NCI-H748 treated with DMSO at 0.1 percent for 48 hours (cell line): ENCODE results near the gene NOP56.
A peak's percentile ranks its signal among the peaks of the same experiment; 100 is the strongest.
"Not testable (repeated sequence)": the region's sequence is repeated elsewhere in the genome, so short reads cannot be mapped to it uniquely, and the experiment has no call there.

Experiments used
- DNase-seq: peaks from one replicate; lab custom pipeline; 2025; lab: John Stamatoyannopoulos, UW

NOP56 gene

GRCh38 chr20:2688041-2688591 lies 35.7 kb downstream of the NOP56 start:
- DNase-seq: peak; percentile 68

DNA sequence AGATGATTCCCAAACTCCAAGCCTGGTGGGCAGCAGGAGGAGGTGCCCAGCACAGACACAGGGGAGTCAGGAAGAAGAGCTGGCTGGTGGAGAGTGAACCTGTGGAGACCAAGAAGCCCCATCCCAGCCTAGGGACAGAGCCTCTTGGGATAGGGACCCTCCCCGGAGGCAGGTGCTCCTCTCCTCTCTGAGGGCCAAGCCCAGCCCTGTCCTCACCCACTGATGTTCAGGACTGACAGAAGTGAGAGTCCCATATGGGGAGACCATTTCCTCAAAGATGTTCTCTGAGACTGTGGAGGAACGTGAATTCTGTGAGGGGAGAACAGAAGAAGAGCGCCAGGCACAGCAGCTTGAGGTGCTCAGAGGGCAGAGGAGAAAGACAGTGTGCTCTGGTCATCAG lies 37.8 kb downstream of the NOP56 start:
- no peak for DNase-seq

GRCh38 chr20:2690718-2691117 lies 38.3 kb downstream of the NOP56 start:
- no peak for DNase-seq

GRCh38 chr20:2691127-2691526 lies 38.7 kb downstream of the NOP56 start:
- no peak for DNase-seq

DNA sequence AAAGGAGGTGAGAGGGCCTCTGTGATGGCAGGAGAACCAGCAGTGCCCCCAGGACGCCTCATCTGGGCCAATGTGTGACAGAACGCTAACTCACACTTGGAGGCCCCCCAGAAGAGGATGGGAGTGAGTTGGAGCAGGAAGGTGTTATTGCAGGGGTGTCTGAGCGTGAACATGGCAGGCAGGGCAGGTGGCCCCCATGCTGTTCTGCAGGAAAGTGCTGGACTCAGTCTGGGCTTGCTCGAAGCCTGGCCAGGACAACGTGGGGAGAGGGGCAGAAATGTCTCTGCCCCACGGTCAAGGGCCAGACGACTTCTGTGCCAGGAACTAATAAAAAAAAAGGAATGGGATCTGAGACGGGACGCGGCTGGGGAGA lies 39.2 kb downstream of the NOP56 start:
- DNase-seq: no peak

- peak; percentile 19 for DNase-seq
Observed at GRCh38 chr20:2692036-2692885, 39.8 kb downstream of the NOP56 start, which contains the start of gene EBF4. TSS of gene EBF4 (plus strand) at chr20:2692780. CDS start at chr20:2693646, 866 bp downstream.

DNA sequence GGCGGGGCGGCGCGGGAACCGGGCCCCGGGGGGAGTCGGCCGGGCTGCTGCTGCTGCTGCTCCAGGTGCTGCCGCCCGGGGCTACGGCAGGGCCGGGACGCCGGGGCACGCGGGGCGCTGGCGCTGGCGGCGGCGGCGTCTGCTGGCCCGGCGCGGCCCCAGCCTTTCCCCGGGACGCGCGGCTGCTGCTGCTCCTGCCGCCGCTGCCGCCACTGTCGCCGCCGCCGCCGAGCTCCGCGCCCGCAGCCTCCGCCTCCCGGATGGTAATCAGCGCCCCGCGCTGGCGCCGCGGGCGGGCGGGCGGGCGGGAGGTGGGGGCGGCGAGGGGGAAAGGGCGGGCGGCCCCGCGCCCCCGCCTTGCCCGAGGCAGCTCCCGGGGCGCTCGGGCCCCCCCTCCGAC lies 40.5 kb downstream of the NOP56 start:
- DNase-seq: no peak

DNA sequence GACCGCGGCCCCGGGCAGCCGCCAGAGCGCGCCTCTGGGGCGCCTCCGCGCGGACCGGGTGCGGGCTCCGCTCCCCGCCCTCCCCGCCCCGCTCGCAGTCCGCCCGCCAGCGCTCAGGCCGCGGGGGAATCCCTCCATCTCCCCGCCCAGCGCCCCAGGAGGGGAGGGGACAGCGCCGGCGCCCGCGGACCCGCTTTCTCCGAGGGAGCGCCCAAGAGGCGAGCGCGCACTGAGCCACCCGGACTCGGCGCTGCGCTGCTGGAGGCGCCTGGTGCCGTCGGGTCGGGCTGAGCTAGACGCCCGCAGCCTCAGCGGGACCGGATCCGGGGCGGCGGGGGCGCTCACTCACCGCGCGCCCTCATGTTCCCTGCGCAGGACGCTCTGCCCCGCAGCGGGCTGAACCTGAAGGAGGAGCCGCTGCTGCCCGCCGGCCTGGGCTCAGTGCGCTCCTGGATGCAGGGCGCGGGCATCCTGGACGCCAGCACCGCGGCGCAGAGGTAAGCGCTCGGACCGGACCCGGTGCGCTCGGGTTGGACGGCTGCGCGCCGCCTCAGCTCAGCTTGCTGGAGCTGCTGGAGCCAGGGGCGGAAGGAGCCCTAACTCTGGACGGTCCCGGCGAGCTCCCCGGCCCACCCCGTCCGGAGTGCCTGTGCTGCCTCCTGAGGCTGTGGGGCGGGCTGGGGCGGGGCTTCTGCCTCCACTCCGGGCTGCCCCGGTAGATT lies 41.0 kb downstream of the NOP56 start:
- DNase-seq: no peak

DNA sequence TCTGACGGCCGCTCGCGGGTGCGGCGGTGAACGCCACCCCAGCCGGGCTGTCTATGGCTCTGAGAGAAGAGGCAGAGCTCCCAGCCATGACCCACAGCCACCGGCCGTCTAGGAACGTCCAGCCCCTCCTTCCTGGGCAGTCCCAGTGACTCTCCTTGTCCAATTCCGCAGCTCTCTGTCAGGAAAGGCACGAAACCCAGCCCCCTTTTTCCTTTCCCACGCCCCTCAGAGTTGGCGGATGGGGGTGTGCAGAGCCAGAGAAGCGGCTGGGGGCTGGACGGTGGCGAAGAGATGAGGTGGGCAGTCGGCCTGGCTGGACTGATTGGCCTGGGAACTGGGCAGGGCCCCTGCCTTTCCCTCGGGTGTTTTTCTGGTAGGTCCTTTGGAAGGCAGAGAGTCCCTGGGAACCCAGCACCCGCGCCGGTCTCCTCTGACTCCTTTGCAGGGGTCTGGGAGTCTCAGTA lies 41.6 kb downstream of the NOP56 start:
- DNase-seq: peak; percentile 6

DNA sequence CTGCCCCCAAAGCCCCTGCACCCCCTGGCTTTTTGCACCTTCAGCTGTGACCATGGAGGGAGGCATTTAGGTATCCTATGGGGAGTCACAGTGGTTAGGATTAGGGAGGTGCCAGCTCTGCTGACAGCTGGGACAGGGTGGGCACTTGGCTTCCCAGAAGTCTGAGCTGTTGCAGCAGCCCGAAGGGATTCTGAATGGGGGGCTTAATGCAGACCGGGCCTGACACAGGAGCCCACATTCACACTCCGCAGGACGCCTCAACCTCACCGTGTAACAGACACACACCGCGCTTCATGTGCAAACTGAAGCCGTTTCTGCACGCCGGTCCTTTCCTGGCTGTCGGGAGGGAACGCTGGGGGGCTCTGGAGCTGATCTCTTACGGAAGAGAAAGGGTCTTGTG lies 42.1 kb downstream of the NOP56 start:
- DNase-seq: no peak

DNA sequence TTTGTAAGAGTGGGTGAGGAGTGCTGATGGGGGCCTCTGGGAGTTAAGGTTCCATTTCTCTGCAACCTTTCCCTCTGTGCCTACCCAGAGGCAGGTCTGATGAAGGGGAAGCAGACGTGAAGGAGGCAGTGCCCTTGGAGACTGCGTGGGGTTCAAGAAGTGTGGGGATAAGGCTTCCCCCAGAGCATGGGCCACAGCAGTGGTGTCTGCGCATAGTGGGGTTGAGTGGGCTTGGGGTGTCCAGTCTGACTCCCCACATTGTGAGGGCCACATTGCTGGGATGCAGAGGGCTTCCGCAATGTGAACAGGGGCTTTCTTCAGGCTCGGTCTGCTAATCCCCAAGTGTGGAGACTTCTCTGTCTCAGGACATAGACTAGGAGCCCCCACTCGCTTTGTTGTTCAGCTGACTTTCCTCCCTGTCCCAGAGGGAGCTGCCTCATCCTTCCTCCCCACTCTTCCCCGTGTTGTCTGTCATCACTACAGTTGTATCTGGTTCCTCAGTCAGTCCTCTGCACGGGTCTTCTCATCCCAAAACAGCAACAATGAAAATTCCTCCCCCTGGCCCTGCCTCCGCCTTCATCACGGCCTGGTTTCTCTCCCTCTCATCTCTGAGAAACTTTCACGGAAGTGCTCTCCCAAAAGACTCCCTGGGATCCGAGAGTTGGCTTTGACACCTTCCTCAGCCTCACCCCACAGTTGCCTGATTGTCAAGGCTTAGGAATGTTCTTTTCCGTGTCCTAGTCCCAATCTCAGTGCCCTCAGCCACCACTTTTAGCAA lies 43.0 kb downstream of the NOP56 start:
- DNase-seq: no peak

DNA sequence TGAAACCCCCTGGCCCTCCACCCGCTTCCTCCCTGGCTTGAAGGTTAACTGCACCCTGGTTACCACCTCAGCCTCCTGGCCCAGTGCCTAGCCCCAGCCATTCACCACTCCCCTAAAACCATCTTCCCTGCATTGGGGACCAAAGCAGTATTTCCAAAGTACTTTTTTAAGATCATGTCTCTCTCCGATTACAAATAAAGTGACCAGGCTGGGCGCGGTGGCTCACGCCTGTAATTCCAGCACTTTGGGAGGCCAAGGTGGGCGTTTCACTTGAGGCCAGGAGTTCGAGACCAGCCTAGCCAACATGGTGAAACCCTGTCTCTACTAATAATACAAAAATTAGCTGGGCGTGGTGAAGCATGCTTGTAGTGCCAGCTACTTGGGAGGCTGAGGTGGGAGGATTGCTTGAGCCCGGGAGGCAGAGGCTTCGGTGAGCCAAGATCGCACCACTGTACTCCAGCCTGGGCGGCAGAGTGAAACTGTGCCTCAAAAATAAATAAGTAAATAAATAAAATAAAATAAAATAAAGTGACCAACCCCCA lies 43.6 kb downstream of the NOP56 start:
- DNase-seq: not testable (repeated sequence)

- DNase-seq: no peak
Observed at GRCh38 chr20:2696646-2697045, 44.2 kb downstream of the NOP56 start.

- DNase-seq: no peak
Observed at GRCh38 chr20:2697768-2698167, 45.3 kb downstream of the NOP56 start.

DNA sequence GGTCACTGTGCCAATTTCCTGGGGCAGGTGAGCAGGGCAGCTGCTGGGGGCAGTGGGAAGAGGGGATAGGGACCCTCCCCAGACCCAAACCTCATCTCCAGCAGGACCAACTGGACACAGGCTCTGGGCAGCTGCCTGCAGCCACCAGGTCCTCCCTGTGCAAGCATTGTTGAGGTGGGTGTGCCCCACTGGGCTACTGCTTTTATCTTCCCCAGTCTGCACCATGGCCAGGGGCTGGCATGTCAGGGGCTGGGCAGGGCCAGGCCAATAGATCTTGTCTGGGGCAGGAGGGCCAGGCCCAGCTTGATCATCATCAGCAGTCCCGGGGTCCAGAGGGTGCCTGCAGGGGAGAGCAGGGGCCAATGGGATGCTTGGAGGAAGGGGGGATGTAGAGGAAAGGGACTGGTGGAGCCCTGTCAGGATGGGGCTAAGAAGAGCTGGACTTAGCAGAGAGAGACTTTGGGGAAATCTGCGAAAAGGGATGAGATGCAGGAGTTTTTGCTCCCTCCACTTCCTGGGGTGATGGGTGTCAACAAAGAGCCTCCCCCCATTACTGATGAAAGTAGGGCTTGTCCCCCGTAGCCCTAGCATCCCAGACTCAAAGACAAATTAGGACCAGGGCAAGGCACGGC lies 45.9 kb downstream of the NOP56 start:
- no peak for DNase-seq

- no peak for DNase-seq
Observed at GRCh38 chr20:2698912-2699311, 46.5 kb downstream of the NOP56 start.

DNA sequence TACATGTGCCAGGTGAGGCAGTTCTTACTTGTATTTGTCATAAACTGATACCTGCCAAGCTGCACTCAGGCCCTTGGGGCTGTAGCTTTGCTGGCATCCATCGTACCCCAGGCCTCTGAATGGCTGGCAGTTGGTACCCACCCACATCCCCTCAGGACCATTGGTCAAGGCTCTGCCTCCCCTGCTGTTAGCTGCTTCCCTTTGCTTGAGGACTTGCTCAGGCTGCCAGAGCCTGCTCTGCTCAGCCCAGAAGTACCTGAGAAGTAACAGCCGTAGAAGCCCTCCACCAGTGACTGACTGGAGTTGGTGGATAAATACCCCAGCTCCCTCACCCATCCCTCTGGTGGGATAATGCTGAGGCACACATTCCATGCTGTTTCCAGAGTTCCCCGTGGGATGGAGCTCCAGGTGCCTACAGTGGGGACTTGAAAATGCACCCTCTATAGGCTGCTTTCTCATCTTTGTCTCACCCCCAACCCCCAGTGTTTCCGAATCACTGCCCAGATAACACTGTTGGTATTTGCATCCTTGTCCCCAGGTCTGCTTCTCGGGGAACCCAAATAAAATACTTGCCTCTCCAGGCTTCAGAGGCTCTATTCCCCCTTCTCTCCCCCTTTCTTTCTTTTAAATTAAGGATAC lies 47.5 kb downstream of the NOP56 start:
- no peak for DNase-seq

DNA sequence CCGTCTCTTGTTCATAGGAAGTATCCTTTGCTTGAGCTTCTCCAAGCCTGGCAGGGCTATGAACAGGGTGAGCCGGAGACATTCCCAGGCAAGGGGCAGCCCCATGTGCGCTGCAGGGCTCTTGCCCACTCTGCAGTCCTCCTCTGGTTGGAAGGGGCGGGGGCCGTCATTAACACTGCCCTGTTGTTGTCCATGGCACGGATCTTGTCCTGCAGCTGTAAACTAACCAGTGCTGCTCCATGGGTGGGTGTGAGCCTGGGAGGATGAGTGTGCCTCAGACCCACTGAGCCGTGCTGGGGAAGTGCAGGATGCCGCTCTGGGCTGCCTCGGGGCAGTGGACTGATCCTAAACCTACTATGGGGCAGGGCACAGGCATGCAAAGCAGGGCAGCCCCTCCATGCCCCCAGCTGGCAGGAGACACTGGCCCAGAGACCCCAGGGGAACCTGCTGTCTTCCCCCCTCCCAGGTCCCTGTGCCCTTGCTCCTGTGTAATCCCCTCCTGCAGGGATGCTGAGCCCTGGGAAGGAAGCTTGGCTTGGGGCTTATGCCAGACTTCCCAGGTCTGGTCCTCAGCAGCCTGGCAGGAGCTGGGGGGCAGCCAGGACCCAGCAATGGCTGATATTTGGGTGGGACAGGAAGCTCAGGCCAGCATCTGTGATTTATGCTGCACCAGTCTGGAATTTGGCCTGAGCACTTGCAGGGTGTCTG lies 48.6 kb downstream of the NOP56 start:
- no peak for DNase-seq

DNA sequence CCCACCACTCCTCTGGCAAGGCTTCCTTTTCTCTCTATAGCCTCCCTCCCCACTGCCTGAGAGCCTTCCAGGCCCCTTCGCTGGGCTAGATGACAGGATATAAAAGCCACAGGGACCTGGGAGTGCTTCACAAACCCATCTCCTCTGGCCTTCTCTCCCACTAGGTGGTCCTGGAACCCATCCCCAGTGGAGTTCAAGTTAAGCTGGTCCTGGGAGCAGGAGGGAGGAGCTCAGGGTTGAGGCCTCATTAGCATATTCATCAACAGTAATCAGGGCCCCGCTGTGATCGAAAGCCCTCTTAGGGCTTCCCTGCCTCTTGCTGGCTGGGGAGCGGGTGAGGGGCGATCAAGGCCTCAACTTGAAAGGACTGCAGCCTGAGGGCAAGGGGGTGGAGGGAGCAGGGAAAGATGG lies 49.2 kb downstream of the NOP56 start:
- no peak for DNase-seq
